H1 (cell line): Measurements from ENCODE around the gene PIGV. TPM values are rescaled to one million over a fixed set of nuclear protein-coding genes. Genes with fewer than 3 reads are reported as not detected.
A peak's percentile ranks its signal among the peaks of the same experiment; 100 is the strongest.

Experiments used
- ASH2L ChIP-seq: fragments of 200-600, 300-600 bp; sonication (generic); IDR thresholded peaks from one replicate; pipeline ENCODE4 v1.7.1; 2017; ENCODE audit warnings: low read length
- BACH1 ChIP-seq: IDR thresholded peaks from 2 replicates; pipeline ENCODE4 v1.6.1; 2012; ENCODE audit warnings: low read length, improper control_type of control experiment
- BCL11A ChIP-seq, 2 experiments: IDR thresholded peaks; one replicate each; pipeline ENCODE4 v1.6.1; 2011; ENCODE audit warnings: low read depth in 2 of 2, low read length in 2 of 2, mild to moderate bottlenecking in 2 of 2
- BRCA1 ChIP-seq: IDR thresholded peaks from 2 replicates; pipeline ENCODE4 v1.6.1; 2012; ENCODE audit warnings: low read depth, low read length, improper control_type of control experiment
- CBX5 ChIP-seq: fragments of 300-800, 300-1000 bp; sonication (generic); IDR thresholded peaks from 2 replicates; pipeline ENCODE4 v1.7.1; 2016; ENCODE audit warnings: antibody characterized with exemption, low read length, low read depth
- CHD2 ChIP-seq: IDR thresholded peaks from 2 replicates; pipeline ENCODE4 v1.6.1; 2012; ENCODE audit warnings: low read length, improper control_type of control experiment
- CTBP2 ChIP-seq: IDR thresholded peaks from 2 replicates; pipeline ENCODE4 v1.7.0; 2011; ENCODE audit warnings: borderline replicate concordance, mild to moderate bottlenecking, moderate library complexity, mixed read lengths, low read length; ENCODE audit not compliant: insufficient read depth, insufficient read length
- HDAC2 ChIP-seq, 2 experiments: fragments of 300-600 bp in 1 of 2; sonication (generic) in 1 of 2; IDR thresholded peaks; 2 replicates each; pipeline ENCODE4 v1.6.1; 2011 to 2012; ENCODE audit warnings: low read depth in 2 of 2, low read length in 2 of 2, mild to moderate bottlenecking in 2 of 2, moderate library complexity in 2 of 2, borderline replicate concordance in 1 of 2, inconsistent platforms in 1 of 2
- HDAC6 ChIP-seq: IDR thresholded peaks from one replicate; pipeline ENCODE4 v1.7.1; 2012; ENCODE audit warnings: low read depth, mild to moderate bottlenecking, inconsistent platforms, low read length, moderate library complexity
- JUN ChIP-seq: IDR thresholded peaks from 2 replicates; pipeline ENCODE4 v1.6.1; 2011; ENCODE audit warnings: low read depth, mild to moderate bottlenecking, improper control_type of control experiment, low read length
- KDM1A ChIP-seq: fragments of 200-600, 300-600 bp; sonication (generic); IDR thresholded peaks from 2 replicates; pipeline ENCODE4 v1.7.1; 2016; ENCODE audit warnings: mild to moderate bottlenecking, low read length, borderline replicate concordance
- KDM4A ChIP-seq: IDR thresholded peaks from one replicate; pipeline ENCODE4 v1.7.1; 2012; ENCODE audit warnings: low read depth, mild to moderate bottlenecking, moderate library complexity, low read length, inconsistent platforms; ENCODE audit not compliant: severe bottlenecking
- MAFK ChIP-seq: IDR thresholded peaks from 2 replicates; pipeline ENCODE4 v1.6.1; 2012; ENCODE audit warnings: low read depth, mild to moderate bottlenecking, improper control_type of control experiment, low read length
- PHF8 ChIP-seq: fragments of 200-600 bp; sonication (generic); conservative IDR thresholded peaks from 2 replicates; pipeline ENCODE4 v1.7.1; 2012; ENCODE audit warnings: low read depth, mild to moderate bottlenecking, inconsistent platforms, low read length, moderate library complexity
- POU5F1 ChIP-seq: IDR thresholded peaks from 2 replicates; pipeline ENCODE4 v1.6.1; 2011; ENCODE audit warnings: low read depth, mild to moderate bottlenecking, low read length, moderate library complexity
- RBBP5 ChIP-seq: IDR thresholded peaks from 2 replicates; pipeline ENCODE4 v1.7.1; 2012; ENCODE audit warnings: low read depth, mild to moderate bottlenecking, inconsistent platforms, low read length, moderate library complexity, borderline replicate concordance
- RFX5 ChIP-seq: IDR thresholded peaks from 2 replicates; pipeline ENCODE4 v1.6.1; 2011; ENCODE audit warnings: low read depth, low read length, improper control_type of control experiment, borderline replicate concordance
- SIRT6 ChIP-seq: IDR thresholded peaks from one replicate; pipeline ENCODE4 v1.7.1; 2012; ENCODE audit warnings: low read length, inconsistent platforms
- SP1 ChIP-seq: IDR thresholded peaks from 2 replicates; pipeline ENCODE4 v1.6.1; 2011; ENCODE audit warnings: low read depth, low read length
- SP2 ChIP-seq: IDR thresholded peaks from 2 replicates; pipeline ENCODE4 v1.6.1; 2012; ENCODE audit warnings: mild to moderate bottlenecking, low read length, inconsistent platforms
- SP4 ChIP-seq: IDR thresholded peaks from 2 replicates; pipeline ENCODE4 v1.6.1; 2012; ENCODE audit warnings: low read length, inconsistent platforms
- TAF7 ChIP-seq: optimal IDR thresholded peaks from 2 replicates; pipeline ENCODE3; 2011; ENCODE audit warnings: low read depth, mild to moderate bottlenecking, inconsistent platforms, low read length, moderate library complexity, borderline replicate concordance
- TBP ChIP-seq: IDR thresholded peaks from 2 replicates; pipeline ENCODE4 v1.6.1; 2011; ENCODE audit warnings: low read depth, low read length, improper control_type of control experiment
- TEAD4 ChIP-seq: IDR thresholded peaks from 2 replicates; pipeline ENCODE4 v1.6.1; 2012; ENCODE audit warnings: low read depth, low read length, inconsistent platforms, mixed read lengths
- YY1 ChIP-seq: IDR thresholded peaks from 2 replicates; pipeline ENCODE4 v1.6.1; 2011; ENCODE audit warnings: low read depth, mild to moderate bottlenecking, low read length
- polyA plus RNA-seq, 7 experiments: library from polyadenylated mRNA; depleted of rRNA in 3 of 7; stranded (reverse) in 5 of 7; unstranded in 2 of 7; fragments of >200 nt in 5 of 7; fragments of 200-250 nt in 2 of 7; gene quantifications; 1 replicate in 5 of 7; 2 replicates in 1 of 7; 4 replicates in 1 of 7; pipeline versions ENCODE4 v1.2.1 to v1.2.3, GENCODE V29; 2011 to 2013; ENCODE audit warnings: missing spikeins in 2 of 7, mixed read lengths in 2 of 7
- total RNA-seq: library from RNA; stranded (reverse); fragmentation: NEBNext Ultra II Directional; extraction: Animal tissue kit (Norgen Biotek cat#: 25700); gene quantifications from 2 replicates; pipeline ENCODE4 v1.2.1, GENCODE V29; 2021

The PIGV gene
- total and polyA plus RNA-seq, 2 of the 8 experiments (the other 6 are each of a cell fraction or from before 2014, with no cell fraction given) = 8.5 to 20.9 TPM

- TF ChIP-seq PHF8 = peak; percentile 79
- TF ChIP-seq CBX5 = no peak
- peak; percentile 75; the same call in 1 of the 2 replicates for TF ChIP-seq RBBP5
- TF ChIP-seq YY1 = peak; percentile 98
- TF ChIP-seq KDM4A = peak; percentile 37
- no peak for TF ChIP-seq SP2
- no peak for TF ChIP-seq MAFK
- TF ChIP-seq SP1 = no peak
- no peak for TF ChIP-seq BRCA1
- no peak for TF ChIP-seq POU5F1
- no peak for TF ChIP-seq TEAD4
- no peak for TF ChIP-seq HDAC6
- TF ChIP-seq CHD2 = no peak
- no peak for TF ChIP-seq BCL11A (IDR thresholded peaks at IDR 0.05; ENCODE audit: low read depth in 2 of 2, low read length in 2 of 2)
- TF ChIP-seq RFX5 = no peak
- TF ChIP-seq KDM1A = no peak
- no peak for TF ChIP-seq BACH1
- 0 out of 4 replicates have a peak, but pooled peaks of 1 of the 2 experiments have one; percentile 21 for TF ChIP-seq HDAC2 (IDR thresholded peaks at IDR 0.05; ENCODE audit: borderline replicate concordance in 1 of 2, low read depth in 2 of 2, low read length in 2 of 2)
- TF ChIP-seq TBP = peak; percentile 32; the same call in 1 of the 2 replicates
- no peak for TF ChIP-seq CTBP2
- peak; percentile 76 for TF ChIP-seq ASH2L
- TF ChIP-seq TAF7 = peak; percentile 27
- TF ChIP-seq JUN = no peak
- no peak; the same call in 1 of the 2 replicates for TF ChIP-seq SP4
- no peak for TF ChIP-seq SIRT6
Observed at GRCh38 chr1:26787706-26788514, at the start of gene PIGV (continued).
